DND-41 (cell line): Measurements from ENCODE around the gene CADPS.

Experiments used
- CTCF ChIP-seq: IDR thresholded peaks from 2 replicates; pipeline ENCODE4 v1.5.1; 2012; ENCODE audit warnings: borderline replicate concordance, low read length, moderate library complexity, mild to moderate bottlenecking; ENCODE audit not compliant: poor library complexity, severe bottlenecking; ENCODE audit errors: extremely low read depth
- EZH2 ChIP-seq: IDR thresholded peaks from 3 replicates; pipeline ENCODE4 v1.6.1; 2012; ENCODE audit warnings: borderline replicate concordance, low read depth, mild to moderate bottlenecking, moderate library complexity, low read length, inconsistent platforms; ENCODE audit not compliant: severe bottlenecking

- no peak for TF ChIP-seq EZH2
- TF ChIP-seq CTCF: no peak
These were observed 44.7 kb upstream of the CADPS start for GRCh38 chr3:62919784-62920465.
